GM18868 (cell line): Measurements from ENCODE around the gene EYS.

Source experiments
- ATAC-seq: cut with Tn5 transposase; IDR thresholded peaks from one replicate; pipeline ENCODE4 v1.9.1; 2021; ENCODE audit warnings: mild to moderate bottlenecking, moderate library complexity; ENCODE audit not compliant: unreplicated experiment

The EYS gene

GRCh38 chr6:65248101-65248610 lies 458.9 kb downstream of the EYS start:
- ATAC-seq = no peak

- ATAC-seq = no peak
These were observed 475.4 kb downstream of the EYS start for GRCh38 chr6:65231616-65232015.

GRCh38 chr6:65229825-65230224 lies 477.2 kb downstream of the EYS start:
- ATAC-seq = no peak

GRCh38 chr6:65221153-65221552 lies 485.9 kb downstream of the EYS start:
- no peak for ATAC-seq

GRCh38 chr6:65202738-65203137 lies 504.3 kb downstream of the EYS start:
- no peak for ATAC-seq

- ATAC-seq = no peak
These were observed 507.3 kb downstream of the EYS start for GRCh38 chr6:65199683-65200082.

GRCh38 chr6:65199121-65199520 lies 507.9 kb downstream of the EYS start:
- ATAC-seq = no peak

GRCh38 chr6:65191471-65191870 lies 515.6 kb downstream of the EYS start:
- ATAC-seq = no peak

- no peak for ATAC-seq
These were observed 517.7 kb downstream of the EYS start for GRCh38 chr6:65189236-65189881.

GRCh38 chr6:65186826-65187225 lies 520.2 kb downstream of the EYS start:
- ATAC-seq = no peak

GRCh38 chr6:65182681-65183080 lies 524.3 kb downstream of the EYS start:
- no peak for ATAC-seq

GRCh38 chr6:65170273-65170672 lies 536.8 kb downstream of the EYS start:
- ATAC-seq = no peak

- no peak for ATAC-seq
These were observed 545.4 kb downstream of the EYS start for GRCh38 chr6:65161661-65162060.

GRCh38 chr6:65157025-65157424 lies 550.0 kb downstream of the EYS start:
- no peak for ATAC-seq

- ATAC-seq = no peak
These were observed 551.9 kb downstream of the EYS start for GRCh38 chr6:65155083-65155482.

GRCh38 chr6:65149841-65150240 lies 557.2 kb downstream of the EYS start:
- no peak for ATAC-seq

- no peak for ATAC-seq
These were observed 558.2 kb downstream of the EYS start for GRCh38 chr6:65148839-65149238.

- no peak for ATAC-seq
These were observed 571.5 kb downstream of the EYS start for GRCh38 chr6:65135567-65135966.

- no peak for ATAC-seq
These were observed 580.4 kb downstream of the EYS start for GRCh38 chr6:65126667-65127066.

- ATAC-seq = no peak
These were observed 583.5 kb downstream of the EYS start for GRCh38 chr6:65123521-65123920.

GRCh38 chr6:65117817-65118409 lies 589.1 kb downstream of the EYS start:
- no peak for ATAC-seq

GRCh38 chr6:65116326-65116725 lies 590.7 kb downstream of the EYS start:
- no peak for ATAC-seq

GRCh38 chr6:65113581-65113980 lies 593.4 kb downstream of the EYS start:
- no peak for ATAC-seq
